HG02588 (cell line): ENCODE measurements around the gene AAK1.

Source experiments
- ATAC-seq: cut with Tn5 transposase; IDR thresholded peaks from one replicate; pipeline ENCODE4 v1.9.1; 2021; ENCODE audit warnings: mild to moderate bottlenecking, moderate library complexity; ENCODE audit not compliant: unreplicated experiment

AAK1 gene

DNA sequence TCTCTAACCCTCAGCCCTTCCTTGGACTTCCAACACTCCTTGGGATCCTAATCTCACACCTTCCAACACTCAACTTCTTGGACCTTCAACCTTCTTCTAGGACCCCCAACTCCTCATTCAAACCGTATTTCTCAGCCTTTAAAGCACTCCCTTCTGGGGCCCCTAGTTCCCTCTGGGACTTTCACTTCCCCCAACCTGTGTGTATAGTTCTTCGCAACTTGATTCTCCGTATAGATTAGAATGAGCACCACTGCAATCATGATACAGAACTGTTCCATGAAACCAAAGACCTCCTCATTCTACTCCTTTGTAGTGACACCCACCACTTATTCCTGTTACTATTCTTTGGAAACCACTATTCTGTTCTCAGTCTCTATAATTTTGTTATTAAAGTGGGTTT is 144.3 kb downstream of the AAK1 start:
- no peak for ATAC-seq

DNA sequence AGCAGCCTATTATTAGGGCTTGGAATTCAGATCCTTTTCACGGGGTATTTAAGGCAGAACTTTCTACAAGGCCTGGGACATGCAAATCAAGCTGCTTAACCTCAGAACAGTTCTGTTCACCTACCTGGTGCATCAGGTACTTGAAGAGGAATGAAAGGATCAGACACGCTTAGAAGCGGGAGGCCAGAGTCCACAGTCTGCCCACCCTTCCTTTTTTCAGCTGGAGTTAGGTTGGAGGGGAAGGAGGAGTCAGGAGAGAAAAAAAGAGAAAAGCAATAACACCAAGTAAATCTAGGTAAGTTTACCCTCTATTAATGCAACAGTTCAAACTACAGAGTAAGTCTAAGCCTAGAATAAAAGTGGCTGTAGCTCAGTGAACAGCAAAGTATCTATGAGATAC is 147.7 kb downstream of the AAK1 start:
- no peak for ATAC-seq

DNA sequence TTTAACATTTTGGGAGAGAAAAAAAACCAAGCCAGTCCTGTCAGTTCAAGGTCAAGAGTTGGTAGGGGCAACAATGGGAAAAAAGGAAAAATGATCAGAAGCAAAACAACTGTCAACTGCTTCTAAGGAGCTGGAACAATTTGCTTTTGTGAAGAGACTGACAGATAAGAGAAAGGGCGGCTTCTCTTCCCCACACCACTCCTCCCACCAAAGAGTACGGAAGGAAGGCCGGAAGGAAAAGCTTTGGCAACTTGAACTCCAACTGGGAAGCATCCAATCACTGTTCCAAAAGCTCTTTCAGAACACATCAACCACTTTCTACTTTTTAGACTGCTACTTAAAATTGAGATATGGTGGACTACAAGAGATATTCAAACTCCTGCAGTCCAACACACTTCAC is 148.5 kb downstream of the AAK1 start:
- no peak for ATAC-seq

DNA sequence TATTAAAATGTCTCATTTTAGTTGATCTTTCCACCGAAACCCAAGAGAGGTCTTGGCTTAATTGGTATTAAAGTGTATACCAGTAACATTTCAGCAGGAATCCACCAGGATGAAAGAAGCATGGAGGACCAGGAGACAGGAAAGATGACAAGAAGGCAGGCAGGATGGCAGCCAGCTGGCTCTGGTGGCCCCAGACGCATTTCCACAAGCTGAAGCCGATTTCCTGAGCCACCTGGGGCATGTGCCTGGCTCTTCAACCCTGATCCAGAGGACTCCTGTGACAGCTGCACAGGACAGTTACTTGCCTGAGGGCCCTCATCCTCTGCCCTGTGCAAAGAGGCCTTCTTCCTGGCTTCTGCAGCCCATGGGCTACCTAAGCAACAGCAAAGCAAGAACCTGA is 149.4 kb downstream of the AAK1 start:
- ATAC-seq, result no peak

DNA sequence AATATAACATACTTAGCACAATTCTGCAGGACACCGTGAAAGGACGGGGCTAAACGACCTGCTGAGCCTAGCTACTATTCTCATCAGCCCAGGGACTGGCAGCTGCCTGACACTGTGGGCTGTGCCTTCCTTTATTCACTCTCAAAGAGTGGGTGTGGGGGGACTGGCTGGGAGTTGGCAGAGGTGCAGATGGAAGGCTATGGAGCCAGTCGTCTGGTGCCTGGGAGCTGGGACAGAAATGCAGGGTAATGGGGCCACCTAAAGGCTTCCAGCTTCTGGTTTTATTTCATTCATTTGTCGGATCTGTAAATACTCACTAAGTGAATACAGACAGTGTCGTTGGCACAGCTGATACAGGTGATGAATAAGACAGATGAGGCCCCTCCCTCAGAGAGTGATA is 150.3 kb downstream of the AAK1 start:
- no peak for ATAC-seq

DNA sequence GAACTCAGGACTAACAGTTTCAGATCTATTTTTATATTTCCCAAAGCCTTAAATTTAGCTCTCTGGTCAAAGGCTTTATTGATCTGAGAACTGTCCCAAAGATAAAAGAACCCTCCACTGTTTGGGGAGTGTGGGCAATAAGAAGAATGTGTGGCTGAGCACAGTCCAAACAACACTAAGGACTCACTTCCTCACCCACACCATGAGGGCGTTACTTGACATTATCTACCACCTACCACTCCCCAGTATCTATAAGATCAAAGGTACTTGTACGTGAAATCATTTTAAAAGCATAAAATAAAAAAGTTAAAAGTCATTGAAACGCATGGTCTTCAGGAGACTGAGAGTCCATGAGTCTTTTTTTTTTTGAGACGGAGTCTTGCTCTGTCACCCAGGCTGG is 151.7 kb downstream of the AAK1 start:
- ATAC-seq, result no peak

DNA sequence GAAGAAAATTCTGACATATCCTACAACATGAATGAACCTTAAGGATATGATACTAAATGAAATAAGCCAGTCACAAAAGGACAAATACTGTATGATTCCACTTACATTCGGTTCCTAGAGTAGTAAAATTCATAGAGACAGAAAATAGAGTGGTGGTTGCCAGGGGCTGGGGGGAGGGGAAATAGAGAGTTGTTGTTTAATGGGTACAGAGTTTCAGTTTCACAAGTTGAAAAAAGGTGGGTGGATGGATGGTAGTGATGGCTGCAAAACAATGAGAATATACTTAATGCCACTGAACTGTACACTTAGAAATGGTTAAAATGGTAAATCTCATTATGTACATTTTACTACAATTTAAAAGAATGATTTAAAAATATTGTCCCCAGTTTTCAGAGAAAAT is 153.1 kb downstream of the AAK1 start:
- ATAC-seq, result no peak

DNA sequence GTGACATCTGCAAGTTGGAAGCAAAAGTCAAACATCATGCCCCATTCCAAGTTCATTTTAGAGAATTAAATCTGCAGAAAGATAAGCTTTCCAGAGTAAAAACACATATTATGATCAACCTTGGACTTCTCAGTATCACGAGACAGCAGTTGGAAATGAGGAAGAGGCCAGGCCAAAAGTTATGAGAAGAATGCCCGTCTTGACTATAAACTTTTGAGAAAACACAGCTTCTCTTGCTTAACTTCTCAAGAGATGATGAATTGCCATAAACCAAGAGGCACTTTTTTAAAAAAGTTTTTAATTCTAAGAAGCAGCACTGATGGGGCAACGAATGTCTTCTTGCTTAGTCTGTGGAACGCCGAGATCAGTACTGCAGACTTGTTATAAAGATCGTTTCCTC is 153.7 kb downstream of the AAK1 start:
- no peak for ATAC-seq

DNA sequence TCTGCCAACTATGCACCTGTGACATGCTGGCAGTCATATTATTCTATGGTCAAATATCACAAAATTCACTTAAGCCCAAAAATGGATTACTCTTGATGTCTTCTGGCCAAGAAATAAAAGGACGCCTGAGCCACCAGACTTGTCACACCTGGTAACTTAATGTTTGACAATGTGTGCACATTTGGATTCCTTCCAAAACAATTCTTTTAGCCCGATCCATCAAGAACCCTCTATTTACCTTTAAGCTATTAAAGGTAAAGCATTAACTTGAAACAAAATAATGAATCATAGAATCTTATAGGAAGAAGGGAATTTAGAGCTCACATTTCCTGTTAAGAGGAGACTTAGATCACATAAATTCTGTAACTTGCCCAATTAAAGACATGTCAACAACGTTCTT is 159.8 kb downstream of the AAK1 start:
- no peak for ATAC-seq

DNA sequence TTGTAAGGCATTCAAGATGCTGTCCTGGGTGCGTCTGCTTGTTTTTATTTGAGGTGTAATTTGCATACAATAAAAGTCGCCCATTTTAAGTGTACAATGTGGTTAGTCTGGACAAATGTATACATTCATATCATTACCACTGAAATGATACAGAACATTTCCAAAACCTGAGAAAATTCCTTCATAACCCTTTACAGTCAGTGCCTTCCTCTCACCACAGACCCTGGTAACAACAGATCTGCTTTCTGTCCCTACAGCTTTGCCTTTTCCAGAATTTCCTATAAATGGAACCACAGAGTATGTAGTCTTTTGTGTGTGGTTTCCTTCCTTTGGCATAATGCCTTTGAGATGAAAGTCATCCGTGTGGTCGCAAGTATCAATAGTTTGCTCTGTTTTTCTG is 160.5 kb downstream of the AAK1 start:
- no peak for ATAC-seq

DNA sequence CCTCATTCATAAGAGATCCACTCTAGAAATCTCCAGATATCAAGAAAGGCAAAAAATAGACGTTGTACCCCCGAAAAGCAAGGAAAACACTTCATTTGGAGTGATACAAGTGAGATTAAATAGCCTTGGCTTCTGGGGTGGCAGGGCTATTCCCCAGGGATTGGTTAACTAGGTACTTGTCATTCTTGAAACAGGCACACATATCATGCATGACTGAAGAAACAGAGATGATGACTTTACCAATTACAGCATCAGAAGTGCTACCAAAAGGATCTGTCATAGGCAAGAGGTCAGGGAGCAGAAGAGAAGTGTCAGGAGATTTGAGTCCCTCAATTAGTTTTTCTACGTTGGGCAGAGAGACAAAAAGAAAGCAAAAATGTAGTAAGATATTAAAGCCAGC is 161.1 kb downstream of the AAK1 start:
- ATAC-seq, result no peak

DNA sequence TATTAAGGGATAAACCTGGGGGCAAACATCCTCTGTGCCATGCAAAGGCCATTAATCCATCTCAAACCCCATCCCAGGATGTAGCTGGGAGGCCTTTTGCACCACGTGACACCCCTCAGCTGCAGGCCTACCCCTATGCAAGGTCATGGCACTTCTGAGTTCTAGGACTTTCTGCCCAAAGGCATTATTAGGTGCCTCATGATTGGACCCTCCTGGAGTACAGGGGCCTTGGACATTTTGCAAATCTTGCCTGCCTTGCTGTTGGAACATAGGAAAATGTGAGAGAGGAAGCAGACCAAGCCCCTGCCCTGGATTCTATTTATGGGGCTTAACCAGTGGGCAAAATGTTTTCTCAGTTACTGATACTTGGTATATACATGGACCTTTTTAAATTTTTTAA is 162.1 kb downstream of the AAK1 start:
- no peak for ATAC-seq

DNA sequence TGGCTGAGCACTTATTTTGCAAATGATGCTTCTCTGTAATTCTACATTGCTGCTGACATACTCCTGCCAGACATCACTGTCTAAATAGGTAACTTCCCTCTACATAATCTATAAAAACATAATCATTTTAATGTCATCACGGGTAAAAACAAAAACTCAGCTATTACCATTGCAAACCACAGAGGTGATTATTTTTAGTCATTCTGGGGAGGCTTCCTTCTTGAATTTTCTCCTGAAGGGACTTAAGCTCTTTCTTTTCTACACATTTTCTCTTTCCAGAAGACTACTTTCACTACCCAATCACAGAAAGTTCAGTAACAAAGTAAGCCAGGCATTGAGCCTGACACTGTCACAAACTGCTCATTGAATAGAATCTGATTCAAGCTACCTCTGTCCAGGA is 165.9 kb downstream of the AAK1 start:
- ATAC-seq, result no peak

DNA sequence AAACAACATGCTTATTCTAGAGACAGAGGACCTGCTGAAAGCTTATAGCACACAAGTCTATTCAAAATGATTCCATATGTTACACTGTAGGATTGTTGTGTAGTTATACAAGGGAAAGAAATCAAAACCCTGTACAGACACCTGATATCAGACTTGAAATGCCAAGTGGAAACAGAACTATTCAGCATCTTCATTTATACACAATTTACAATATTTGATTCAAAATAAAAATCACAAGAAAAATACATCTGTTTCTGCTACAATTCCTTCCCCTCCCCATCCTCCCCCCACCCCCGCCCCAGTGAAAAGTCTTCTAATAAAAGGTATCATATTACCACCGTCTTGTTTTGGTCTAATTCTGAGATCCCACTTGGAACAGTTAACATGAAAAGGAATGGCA is 168.9 kb downstream of the AAK1 start:
- ATAC-seq, result no peak

DNA sequence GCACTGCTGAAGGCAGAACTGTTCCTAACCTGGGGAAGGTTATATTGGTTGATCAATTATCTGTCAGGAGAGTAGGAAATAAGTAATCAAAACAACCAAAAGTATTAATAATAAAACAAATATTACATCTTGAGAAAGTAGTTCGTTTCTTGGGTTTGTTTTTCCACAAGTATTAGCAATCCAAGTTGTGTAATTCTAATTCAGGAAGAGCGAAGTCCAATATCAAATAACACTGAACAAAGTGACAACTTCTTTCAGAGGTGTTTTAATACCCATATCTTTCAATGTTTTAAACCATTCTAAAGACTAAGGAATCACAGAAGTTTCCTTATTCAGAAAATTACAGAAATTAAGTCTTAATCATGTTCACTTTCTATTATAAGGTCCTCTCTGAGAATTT is 171.7 kb downstream of the AAK1 start:
- no peak for ATAC-seq

DNA sequence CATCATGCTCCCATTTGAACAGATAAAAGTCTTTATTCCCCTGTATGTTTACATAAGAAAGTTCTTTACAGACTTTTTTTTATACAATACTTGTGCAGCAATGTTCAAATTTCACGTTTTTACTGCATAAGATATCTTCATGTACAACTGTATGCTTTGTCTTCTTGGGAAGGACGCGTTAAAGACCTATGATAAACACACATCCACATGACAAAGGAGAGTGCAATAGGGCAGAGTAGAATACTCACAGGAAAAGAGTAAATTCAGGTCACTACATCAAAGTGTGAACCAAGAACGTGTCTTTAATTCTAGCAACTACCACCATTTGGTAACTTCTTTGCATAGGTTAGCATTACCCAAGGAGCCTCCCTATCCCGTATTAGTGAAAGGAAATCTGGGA is 172.6 kb downstream of the AAK1 start:
- ATAC-seq, result no peak

DNA sequence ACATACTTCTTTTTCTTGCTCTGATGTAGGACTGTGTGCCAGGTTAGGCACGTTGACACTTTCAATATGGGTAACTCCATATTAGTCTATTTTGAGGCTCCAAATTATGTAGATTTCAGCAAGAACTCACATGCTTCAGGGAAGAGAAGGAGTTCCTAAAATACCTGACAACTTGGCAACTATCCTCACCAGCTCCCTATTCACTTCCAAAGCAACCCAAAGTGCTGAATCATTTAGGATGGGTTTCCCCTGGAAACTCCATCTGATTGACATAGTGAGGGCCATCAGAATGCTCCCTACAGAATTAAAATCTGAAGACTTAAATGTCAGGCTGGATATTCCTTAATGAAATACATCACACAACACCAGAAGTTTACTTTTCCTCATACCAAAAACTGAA is 173.8 kb downstream of the AAK1 start:
- ATAC-seq, result no peak

DNA sequence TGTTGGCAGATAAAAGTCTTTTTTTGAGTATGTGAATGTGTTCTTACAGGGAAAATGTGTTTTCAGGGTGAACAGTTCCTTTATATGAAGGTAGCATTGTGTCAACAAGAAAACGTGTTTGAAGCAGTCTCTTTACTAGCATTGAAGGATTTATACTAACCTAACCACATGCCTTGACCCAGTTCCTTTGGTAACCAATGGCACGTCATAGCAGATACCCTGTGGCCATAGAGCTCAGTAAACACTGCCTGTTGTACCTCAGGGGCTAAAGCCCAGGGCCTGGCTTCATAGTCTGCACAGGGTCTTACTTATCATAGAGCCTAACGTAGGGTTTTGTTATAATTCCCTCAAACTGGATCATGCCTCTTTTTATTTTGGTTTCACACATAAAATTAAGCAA is 174.2 kb downstream of the AAK1 start:
- no peak for ATAC-seq

DNA sequence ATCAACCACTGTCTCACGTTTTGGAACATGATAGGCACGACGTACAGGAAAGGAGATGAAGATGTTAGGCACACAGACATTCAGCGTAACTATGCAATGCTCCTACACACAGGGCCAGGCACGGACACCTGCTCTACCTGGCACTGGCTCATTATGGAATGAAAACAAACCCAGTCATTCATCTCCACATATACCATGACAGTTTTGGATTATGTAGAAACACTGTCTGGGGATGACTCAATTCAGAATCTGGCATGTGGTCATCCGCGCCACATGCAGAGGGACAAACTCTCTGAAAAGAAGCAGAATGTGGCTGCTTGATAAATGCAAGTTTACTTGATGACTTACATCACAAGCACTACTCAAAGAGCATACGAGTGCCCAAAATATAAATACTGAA is 176.8 kb downstream of the AAK1 start:
- ATAC-seq, result no peak

DNA sequence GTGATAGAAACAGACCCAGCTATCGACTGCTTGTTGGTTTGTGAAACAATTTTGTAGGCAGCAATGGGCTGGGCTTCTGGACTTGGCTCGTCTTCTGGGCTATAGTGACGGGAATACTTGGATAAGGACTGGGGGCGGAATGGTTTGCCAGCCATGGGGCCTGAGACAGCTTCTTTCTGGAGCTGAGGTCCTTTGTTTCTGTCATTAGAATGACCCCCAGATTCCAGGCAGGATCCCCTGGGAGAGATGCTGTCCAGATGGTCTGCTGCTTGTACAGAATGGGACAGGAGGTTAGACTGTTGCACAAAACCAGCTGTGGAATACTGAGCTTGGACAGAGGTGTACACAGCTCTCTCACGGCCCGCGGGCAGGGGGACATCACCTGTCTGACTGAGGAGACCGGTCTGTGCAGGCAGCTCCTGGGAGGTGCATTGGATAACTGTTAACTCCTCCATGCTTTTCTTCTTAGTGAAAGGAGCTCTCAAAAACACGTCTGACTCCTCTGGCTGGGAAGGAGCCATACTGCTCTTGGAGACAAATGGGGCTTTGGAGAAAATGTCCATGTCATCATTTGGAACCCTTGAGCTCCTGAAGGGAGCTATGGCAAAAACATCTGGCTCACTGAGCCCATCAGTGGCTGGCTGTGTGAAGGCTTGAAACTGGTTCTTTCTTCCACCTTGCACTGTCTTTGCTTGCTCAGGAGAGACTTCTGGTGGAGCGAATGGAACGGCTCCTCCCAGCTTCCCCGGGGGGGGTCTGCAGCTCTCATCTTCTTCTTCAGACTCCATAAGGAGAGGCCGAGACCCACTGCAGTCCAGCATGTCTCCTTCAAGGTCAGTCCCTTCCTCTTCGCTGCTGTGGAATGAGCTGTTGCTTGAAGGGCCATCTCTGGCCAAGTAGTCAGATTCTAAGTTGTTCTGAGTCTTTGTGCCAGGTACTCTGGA is 177.8 kb downstream of the AAK1 start:
- ATAC-seq, result no peak

DNA sequence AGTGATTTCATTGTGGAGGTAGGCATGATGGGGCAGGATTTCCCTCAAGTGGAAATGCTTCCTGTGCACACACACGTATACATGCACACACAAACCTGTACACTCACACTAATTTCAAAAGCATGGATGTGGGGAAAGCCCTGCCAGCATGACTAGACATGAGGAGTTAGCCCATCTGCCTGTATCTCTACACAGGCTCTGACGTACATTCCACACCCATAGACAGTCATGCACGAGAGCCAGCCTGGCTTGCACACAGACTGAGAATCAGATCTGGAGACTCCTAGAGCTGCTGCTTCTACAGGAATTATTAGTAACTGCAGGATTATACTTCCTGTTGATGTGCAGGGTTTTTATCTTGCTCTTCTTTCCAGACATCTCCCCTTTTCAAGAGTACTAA is 179.0 kb downstream of the AAK1 start:
- ATAC-seq, result no peak

DNA sequence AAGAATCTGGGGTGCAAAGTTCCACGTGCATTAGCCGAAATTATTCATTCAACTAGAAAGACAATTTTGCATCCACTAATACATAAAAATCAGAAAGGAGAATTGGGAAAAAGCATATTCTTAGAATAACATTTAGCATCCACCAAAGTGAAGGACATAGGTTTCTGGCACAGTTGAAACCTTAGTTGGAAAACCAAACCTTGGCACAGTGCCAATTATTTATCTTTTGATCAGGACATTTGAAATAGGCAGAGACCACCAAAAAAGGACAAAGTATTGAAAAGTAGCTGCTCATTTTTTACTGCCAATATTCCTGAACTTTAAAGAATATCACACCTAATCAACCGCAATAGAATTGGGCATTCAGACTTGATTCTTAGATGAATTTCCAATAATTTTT is 180.8 kb downstream of the AAK1 start:
- ATAC-seq, result no peak

DNA sequence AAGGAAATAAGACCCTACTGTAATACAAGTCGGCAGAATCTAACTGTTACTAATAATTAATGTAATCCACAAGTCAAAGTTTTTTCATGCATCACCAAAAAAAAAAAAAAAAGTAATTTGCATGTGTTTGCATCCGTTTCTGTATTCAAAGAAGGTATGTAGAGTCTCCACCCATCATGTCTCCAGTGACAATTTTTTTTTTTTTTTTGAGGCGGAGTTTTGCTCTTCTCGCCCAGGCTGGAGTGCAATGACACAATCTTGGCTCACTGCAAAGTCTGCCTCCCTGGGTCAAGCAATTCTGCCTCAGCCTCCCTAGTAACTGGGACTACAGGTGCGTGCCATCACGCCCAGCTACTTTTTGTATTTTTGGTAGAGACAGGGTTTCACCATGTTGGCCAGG is 182.1 kb downstream of the AAK1 start:
- no peak for ATAC-seq
